ENCODE data around the gene ZNF391. TPM values are rescaled to one million over a fixed set of nuclear protein-coding genes. Genes with fewer than 3 reads are reported as not detected.

Gene ZNF391
- total RNA-seq, 2 donors from 2014 or later = 1.6 to 2.3 TPM

DNA sequence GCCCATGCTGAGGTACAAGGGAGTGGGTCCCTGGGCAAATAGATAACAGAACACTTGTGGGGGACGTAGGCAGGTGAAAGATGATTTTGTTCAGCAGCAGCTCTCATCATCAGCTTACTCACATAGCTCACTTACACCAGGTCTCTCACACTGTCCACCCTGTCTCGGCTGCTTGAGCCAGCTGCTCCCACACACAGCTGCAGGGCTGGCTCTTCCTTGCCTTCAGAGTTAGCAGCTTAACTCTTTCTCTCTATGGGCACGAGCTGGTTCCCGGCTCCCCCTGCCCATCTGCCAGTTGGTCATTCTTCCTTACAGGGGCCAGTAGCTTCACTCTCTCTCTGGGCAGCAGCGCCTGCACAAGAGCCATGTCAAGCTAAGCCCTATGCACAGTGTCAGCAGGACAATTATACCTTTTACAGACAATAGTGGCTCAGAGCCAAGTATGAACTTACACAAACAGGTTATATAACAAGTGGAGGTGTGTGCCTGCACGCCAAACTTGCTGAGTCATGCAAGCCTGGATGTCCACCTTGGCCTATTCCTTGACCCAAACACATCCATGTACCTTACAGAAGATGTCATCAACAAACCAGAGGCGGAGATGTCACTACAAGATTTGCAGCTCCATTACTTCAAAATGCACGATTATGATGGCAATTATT is 18.7 kb downstream of the ZNF391 start:
- DNase-seq (ENCODE audit: low spot score) (no peak), ATAC-seq (ENCODE audit: insufficient number of reproducible peaks, low FRiP score, low read depth) (no peak)
- no peaks in the 10 kb centered on the region for H3K27me3 ChIP-seq (replicated peaks; ENCODE audit: insufficient read depth)
- TF ChIP-seq, protein P1, sequence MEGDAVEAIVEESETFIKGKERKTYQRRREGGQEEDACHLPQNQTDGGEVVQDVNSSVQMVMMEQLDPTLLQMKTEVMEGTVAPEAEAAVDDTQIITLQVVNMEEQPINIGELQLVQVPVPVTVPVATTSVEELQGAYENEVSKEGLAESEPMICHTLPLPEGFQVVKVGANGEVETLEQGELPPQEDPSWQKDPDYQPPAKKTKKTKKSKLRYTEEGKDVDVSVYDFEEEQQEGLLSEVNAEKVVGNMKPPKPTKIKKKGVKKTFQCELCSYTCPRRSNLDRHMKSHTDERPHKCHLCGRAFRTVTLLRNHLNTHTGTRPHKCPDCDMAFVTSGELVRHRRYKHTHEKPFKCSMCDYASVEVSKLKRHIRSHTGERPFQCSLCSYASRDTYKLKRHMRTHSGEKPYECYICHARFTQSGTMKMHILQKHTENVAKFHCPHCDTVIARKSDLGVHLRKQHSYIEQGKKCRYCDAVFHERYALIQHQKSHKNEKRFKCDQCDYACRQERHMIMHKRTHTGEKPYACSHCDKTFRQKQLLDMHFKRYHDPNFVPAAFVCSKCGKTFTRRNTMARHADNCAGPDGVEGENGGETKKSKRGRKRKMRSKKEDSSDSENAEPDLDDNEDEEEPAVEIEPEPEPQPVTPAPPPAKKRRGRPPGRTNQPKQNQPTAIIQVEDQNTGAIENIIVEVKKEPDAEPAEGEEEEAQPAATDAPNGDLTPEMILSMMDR (IDR thresholded peaks at IDR 0.05) = no peak
- H3K9me3 ChIP-seq = peaks cover 7% of the 10 kb centered on the region
- H3K36me3 ChIP-seq = no peaks in the 10 kb centered on the region
- no peak overlapping the region for H3K27ac ChIP-seq
- no peak overlapping the region for H3K4me3 ChIP-seq
- no peaks in the 10 kb centered on the region for H3K4me1 ChIP-seq (ENCODE audit: control insufficient read depth in 1 of 2, low read depth in 2 of 2)

- no peak for ATAC-seq (ENCODE audit: insufficient number of reproducible peaks, low FRiP score, low read depth)
- TF ChIP-seq, protein P1 (IDR thresholded peaks at IDR 0.05) = no peak
- H3K4me3 ChIP-seq = no peak overlapping the region
Measured at GRCh38 chr6:27414300-27414699, 25.7 kb downstream of the ZNF391 start.

GRCh38 chr6:27414996-27415395 is 26.4 kb downstream of the ZNF391 start:
- no peak overlapping the region for H3K27ac ChIP-seq
- H3K4me3 ChIP-seq = no peak overlapping the region
- H3K9me3 ChIP-seq = no peaks in the 10 kb centered on the region
- no peaks in the 10 kb centered on the region for H3K36me3 ChIP-seq
- TF ChIP-seq, protein P1 (IDR thresholded peaks at IDR 0.05) = no peak
- ATAC-seq (ENCODE audit: insufficient number of reproducible peaks, low FRiP score, low read depth) (no peak), DNase-seq (ENCODE audit: low spot score) (no peak)
- H3K27me3 ChIP-seq (replicated peaks; ENCODE audit: insufficient read depth) = no peaks in the 10 kb centered on the region
- H3K4me1 ChIP-seq (ENCODE audit: control insufficient read depth in 1 of 2, low read depth in 2 of 2) = no peaks in the 10 kb centered on the region

More at GRCh38 chr6:27414300-27414699, 25.7 kb downstream of the ZNF391 start:
- no peaks in the 10 kb centered on the region for H3K9me3 ChIP-seq
- H3K27me3 ChIP-seq (replicated peaks; ENCODE audit: insufficient read depth) = no peaks in the 10 kb centered on the region
- no peak overlapping the region for H3K27ac ChIP-seq
- no peaks in the 10 kb centered on the region for H3K4me1 ChIP-seq (ENCODE audit: control insufficient read depth in 1 of 2, low read depth in 2 of 2)
- DNase-seq (ENCODE audit: low spot score) = no peak
- no peaks in the 10 kb centered on the region for H3K36me3 ChIP-seq

- H3K27ac ChIP-seq = no peak overlapping the region
- H3K9me3 ChIP-seq = no peaks in the 10 kb centered on the region
Measured at GRCh38 chr6:27415898-27416297, 27.3 kb downstream of the ZNF391 start.

DNA sequence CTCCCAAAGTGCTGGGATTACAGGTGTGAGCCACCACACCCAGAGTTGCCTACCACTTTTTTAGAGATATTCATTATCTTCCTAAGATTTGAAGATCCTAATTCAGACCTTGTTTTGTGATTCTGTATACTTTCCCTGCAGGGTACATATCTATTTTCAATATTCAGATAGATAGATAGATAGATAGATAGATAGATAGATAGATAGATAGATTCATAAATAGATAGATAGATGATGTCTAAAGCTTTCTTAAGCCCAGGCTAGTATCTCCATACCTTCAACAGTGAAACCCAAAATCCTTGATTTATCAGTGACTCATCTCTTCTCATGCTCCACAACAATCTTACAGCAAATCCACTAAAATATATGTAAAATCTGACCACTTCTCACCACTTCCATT is 30.8 kb downstream of the ZNF391 start:
- no peak overlapping the region for H3K27ac ChIP-seq
- ATAC-seq (ENCODE audit: insufficient number of reproducible peaks, low FRiP score, low read depth) (no peak), DNase-seq (ENCODE audit: low spot score) (no peak)
- peaks cover 4% of the 10 kb centered on the region for H3K9me3 ChIP-seq
- TF ChIP-seq, protein P1 (IDR thresholded peaks at IDR 0.05) = no peak
- no peak overlapping the region for H3K4me3 ChIP-seq
- no peaks in the 10 kb centered on the region for H3K4me1 ChIP-seq (ENCODE audit: control insufficient read depth in 1 of 2, low read depth in 2 of 2)
- no peaks in the 10 kb centered on the region for H3K27me3 ChIP-seq (replicated peaks; ENCODE audit: insufficient read depth)
- no peaks in the 10 kb centered on the region for H3K36me3 ChIP-seq

More at GRCh38 chr6:27415898-27416297, 27.3 kb downstream of the ZNF391 start:
- no peaks in the 10 kb centered on the region for H3K4me1 ChIP-seq (ENCODE audit: control insufficient read depth in 1 of 2, low read depth in 2 of 2)
- TF ChIP-seq, protein P1 (IDR thresholded peaks at IDR 0.05) = no peak
- no peak for DNase-seq (ENCODE audit: low spot score)
- no peak overlapping the region for H3K4me3 ChIP-seq
- H3K27me3 ChIP-seq (replicated peaks; ENCODE audit: insufficient read depth) = no peaks in the 10 kb centered on the region
- no peak for ATAC-seq (ENCODE audit: insufficient number of reproducible peaks, low FRiP score, low read depth)
- H3K36me3 ChIP-seq = no peaks in the 10 kb centered on the region

Data from thoracic aorta (tissue), 2 donors.